ENCODE data around the gene CCDC159. TPM values are rescaled to one million over a fixed set of nuclear protein-coding genes. Genes with fewer than 3 reads are reported as not detected.

Gene CCDC159
- polyA plus RNA-seq, 4 donors = 24.1 to 70.4 (median 50.3) TPM

DNA sequence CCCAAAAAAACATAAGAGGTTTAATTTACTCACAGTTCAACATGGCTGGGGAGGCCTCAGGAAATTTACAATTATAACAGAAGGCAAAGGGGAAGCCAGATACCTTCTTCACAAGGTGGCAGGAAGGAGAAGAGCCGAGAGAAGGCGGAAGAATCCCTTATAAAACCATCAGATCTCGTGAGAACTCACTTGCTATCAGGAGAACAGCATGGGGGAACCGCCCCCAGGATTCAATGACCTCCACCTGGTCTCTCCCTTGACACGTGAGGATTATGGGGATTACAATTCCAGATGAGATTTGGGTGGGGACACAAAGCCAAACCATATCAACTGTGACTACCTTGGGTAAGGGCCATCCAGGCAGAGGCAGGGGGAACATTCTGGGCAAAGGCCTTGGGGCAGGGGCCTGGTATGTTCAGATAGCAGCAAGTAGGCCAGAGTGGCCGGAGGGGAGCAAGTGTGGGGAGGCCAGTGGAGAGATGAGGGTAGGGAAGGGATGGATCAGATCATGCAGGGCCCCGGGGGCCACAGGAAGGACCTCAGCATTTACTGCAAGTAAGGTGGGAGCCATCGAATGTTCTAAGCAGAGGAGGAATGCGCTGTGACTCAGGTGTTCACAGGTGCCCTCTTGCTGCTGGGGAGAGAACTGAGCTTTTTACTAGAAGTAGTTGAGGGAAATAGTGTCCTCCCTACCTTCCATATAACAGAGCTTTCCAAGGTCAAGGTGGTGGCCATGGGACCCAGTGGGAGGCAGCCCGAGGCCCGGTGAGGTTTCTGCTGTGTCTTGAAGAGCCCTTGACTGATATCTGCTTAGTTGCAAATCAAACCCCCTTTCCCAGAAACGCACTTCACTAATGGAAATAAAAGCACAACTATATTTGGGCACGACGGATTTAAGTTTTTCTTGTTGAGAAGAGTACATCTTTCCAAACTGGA, 24.9 kb upstream of the CCDC159 start:
- DNase-seq = peak in 1 of 2 donors; percentile 26
- no peak overlapping the region for H3K4me3 ChIP-seq (ENCODE audit: low read depth in 1 of 3, low read length in 3 of 3)

GRCh38 chr19:11322269-11323024, 23.9 kb upstream of the CCDC159 start:
- 45 to 52% (median 50%) methylated on average over 7 of the region's 7 CpGs for WGBS, 3 donors

More for the DNA sequence above, 24.9 kb upstream of the CCDC159 start:
- no peak for FAIRE-seq
- Histone ChIP-seq H3K27ac (ENCODE audit: low read depth in 1 of 3, low read length in 2 of 3) (peak overlapping the region in 1 of 3 donors; percentile 4), H3K27me3 (ENCODE audit: control insufficient read depth in 3 of 3, insufficient read depth in 3 of 3, low read length in 3 of 3) (no peaks in the 10 kb centered on the region), H3K9me3 (ENCODE audit: control insufficient read depth in 2 of 2, insufficient read depth in 1 of 2, low read depth in 1 of 2, low read length in 1 of 2) (no peaks in the 10 kb centered on the region), H3K4me1 (ENCODE audit: control insufficient read depth in 3 of 3, insufficient read depth in 2 of 3, low read depth in 1 of 3, low read length in 2 of 3) (peaks cover 0 to 31% (median 11%) of the 10 kb centered on the region in 3 donors), H3K36me3 (ENCODE audit: control insufficient read depth in 3 of 3, insufficient read depth in 2 of 3, low read depth in 1 of 3, low read length in 3 of 3) (peaks cover 0 to 39% (median 0%) of the 10 kb centered on the region in 3 donors)
- 71 to 78% (median 76%) methylated on average over 14 of the region's 14 CpGs for WGBS, 3 donors

GRCh38 chr19:11323601-11324078, 22.7 kb upstream of the CCDC159 start:
- H3K4me3 ChIP-seq (ENCODE audit: low read depth in 1 of 3, low read length in 3 of 3) = no peak overlapping the region
- no peaks in the 10 kb centered on the region for H3K27me3 ChIP-seq (ENCODE audit: control insufficient read depth in 3 of 3, insufficient read depth in 3 of 3, low read length in 3 of 3)
- H3K4me1 ChIP-seq (ENCODE audit: control insufficient read depth in 3 of 3, insufficient read depth in 2 of 3, low read depth in 1 of 3, low read length in 2 of 3) = peaks cover 0 to 31% (median 11%) of the 10 kb centered on the region in 3 donors
- peaks cover 0 to 61% (median 0%) of the 10 kb centered on the region in 3 donors for H3K36me3 ChIP-seq (ENCODE audit: control insufficient read depth in 3 of 3, insufficient read depth in 2 of 3, low read depth in 1 of 3, low read length in 3 of 3)
- DNase-seq (no peak), FAIRE-seq (no peak)
- H3K9me3 ChIP-seq (ENCODE audit: control insufficient read depth in 2 of 2, insufficient read depth in 1 of 2, low read depth in 1 of 2, low read length in 1 of 2) = no peaks in the 10 kb centered on the region
- H3K27ac ChIP-seq (ENCODE audit: low read depth in 1 of 3, low read length in 2 of 3) = peak overlapping the region in 2 of 3 donors; percentile 52 to 73
- 49 to 58% (median 50%) methylated on average over 5 of the region's 5 CpGs for whole genome bisulfite sequencing, 3 donors

More at GRCh38 chr19:11322269-11323024, 23.9 kb upstream of the CCDC159 start:
- Histone ChIP-seq H3K4me1 (ENCODE audit: control insufficient read depth in 3 of 3, insufficient read depth in 2 of 3, low read depth in 1 of 3, low read length in 2 of 3) (peaks cover 0 to 31% (median 11%) of the 10 kb centered on the region in 3 donors), H3K9me3 (ENCODE audit: control insufficient read depth in 2 of 2, insufficient read depth in 1 of 2, low read depth in 1 of 2, low read length in 1 of 2) (no peaks in the 10 kb centered on the region), H3K27me3 (ENCODE audit: control insufficient read depth in 3 of 3, insufficient read depth in 3 of 3, low read length in 3 of 3) (no peaks in the 10 kb centered on the region), H3K4me3 (ENCODE audit: low read depth in 1 of 3, low read length in 3 of 3) (no peak overlapping the region), H3K27ac (ENCODE audit: low read depth in 1 of 3, low read length in 2 of 3) (no peak overlapping the region), H3K36me3 (ENCODE audit: control insufficient read depth in 3 of 3, insufficient read depth in 2 of 3, low read depth in 1 of 3, low read length in 3 of 3) (peaks cover 0 to 49% (median 0%) of the 10 kb centered on the region in 3 donors)
- FAIRE-seq (no peak), DNase-seq (peak in 1 of 2 donors; percentile 19)

DNA sequence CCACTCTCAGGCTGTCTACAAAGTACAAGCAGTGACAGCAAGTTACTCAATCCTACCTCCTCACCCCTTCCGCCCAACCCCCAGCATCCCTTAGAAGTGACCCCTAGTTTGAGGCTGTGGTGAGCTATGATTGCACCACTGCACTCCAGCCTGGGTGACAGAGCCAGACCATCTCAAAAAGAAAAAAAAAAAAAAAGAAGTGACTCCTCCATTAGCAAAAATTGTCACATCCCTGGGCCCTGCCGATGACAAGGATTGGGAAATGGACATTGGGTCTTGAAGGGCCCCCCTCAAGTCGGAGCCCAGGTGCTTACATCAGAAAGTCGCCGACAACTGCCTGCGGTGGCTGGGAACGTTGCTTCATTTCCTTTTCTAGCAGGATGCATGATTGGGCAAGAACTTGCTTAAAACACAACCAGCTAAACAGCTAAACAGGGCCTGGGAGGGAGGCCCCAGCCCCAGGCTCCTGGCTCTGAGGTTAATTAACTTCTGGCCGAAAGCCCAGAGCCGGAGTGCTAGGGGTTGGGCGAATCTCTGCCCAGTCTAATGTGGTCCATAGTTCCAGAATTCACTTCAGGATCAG, 22.1 kb upstream of the CCDC159 start:
- Histone ChIP-seq H3K27ac (ENCODE audit: low read depth in 1 of 3, low read length in 2 of 3) (peak overlapping the region in 2 of 3 donors; percentile 52 to 73), H3K4me1 (ENCODE audit: control insufficient read depth in 3 of 3, insufficient read depth in 2 of 3, low read depth in 1 of 3, low read length in 2 of 3) (peaks cover 0 to 31% (median 11%) of the 10 kb centered on the region in 3 donors), H3K9me3 (ENCODE audit: control insufficient read depth in 2 of 2, insufficient read depth in 1 of 2, low read depth in 1 of 2, low read length in 1 of 2) (no peaks in the 10 kb centered on the region), H3K36me3 (ENCODE audit: control insufficient read depth in 3 of 3, insufficient read depth in 2 of 3, low read depth in 1 of 3, low read length in 3 of 3) (peaks cover 0 to 66% (median 0%) of the 10 kb centered on the region in 3 donors), H3K27me3 (ENCODE audit: control insufficient read depth in 3 of 3, insufficient read depth in 3 of 3, low read length in 3 of 3) (no peaks in the 10 kb centered on the region), H3K4me3 (ENCODE audit: low read depth in 1 of 3, low read length in 3 of 3) (no peak overlapping the region)
- DNase-seq (peak; percentile 65 to 71), FAIRE-seq (no peak)
- 5 to 9% (median 7%) methylated on average over 10 of the region's 10 CpGs for WGBS, 3 donors

GRCh38 chr19:11324748-11325389, 21.4 kb upstream of the CCDC159 start:
- Histone ChIP-seq H3K9me3 (ENCODE audit: control insufficient read depth in 2 of 2, insufficient read depth in 1 of 2, low read depth in 1 of 2, low read length in 1 of 2) (no peaks in the 10 kb centered on the region), H3K4me3 (ENCODE audit: low read depth in 1 of 3, low read length in 3 of 3) (no peak overlapping the region), H3K36me3 (ENCODE audit: control insufficient read depth in 3 of 3, insufficient read depth in 2 of 3, low read depth in 1 of 3, low read length in 3 of 3) (peaks cover 0 to 73% (median 0%) of the 10 kb centered on the region in 3 donors), H3K27ac (ENCODE audit: low read depth in 1 of 3, low read length in 2 of 3) (peak overlapping the region in 2 of 3 donors; percentile 52 to 73), H3K27me3 (ENCODE audit: control insufficient read depth in 3 of 3, insufficient read depth in 3 of 3, low read length in 3 of 3) (no peaks in the 10 kb centered on the region), H3K4me1 (ENCODE audit: control insufficient read depth in 3 of 3, insufficient read depth in 2 of 3, low read depth in 1 of 3, low read length in 2 of 3) (peaks cover 0 to 31% (median 11%) of the 10 kb centered on the region in 3 donors)
- DNase-seq (no peak), FAIRE-seq (no peak)
- 48 to 68% (median 60%) methylated on average over 17 of the region's 17 CpGs for WGBS, 3 donors

DNA sequence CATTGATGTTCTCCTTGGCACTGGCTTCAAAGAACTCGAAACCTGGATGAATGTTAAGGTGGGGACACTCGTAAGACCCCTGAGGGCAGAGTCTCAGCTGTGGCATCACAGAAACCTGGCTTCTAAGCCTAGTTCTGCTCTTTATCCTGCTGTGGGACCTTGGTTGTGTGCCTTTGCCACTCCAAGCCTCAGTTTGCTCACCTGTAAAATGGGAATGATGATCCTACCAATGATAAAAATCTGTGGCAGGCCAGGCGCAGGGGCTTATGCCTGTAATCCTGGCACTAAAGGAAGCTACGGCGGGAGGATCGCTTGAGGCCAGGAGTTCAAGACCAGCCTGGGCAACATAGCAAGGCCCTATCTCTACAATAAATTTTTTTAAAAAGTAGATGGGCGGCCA, 20.8 kb upstream of the CCDC159 start:
- H3K4me3 ChIP-seq (ENCODE audit: low read depth in 1 of 3, low read length in 3 of 3) = no peak overlapping the region
- WGBS, 3 donors = 91 to 95% (median 92%) methylated on average over 7 of the region's 7 CpGs
- peaks cover 0 to 79% (median 0%) of the 10 kb centered on the region in 3 donors for H3K36me3 ChIP-seq (ENCODE audit: control insufficient read depth in 3 of 3, insufficient read depth in 2 of 3, low read depth in 1 of 3, low read length in 3 of 3)
- H3K27ac ChIP-seq (ENCODE audit: low read depth in 1 of 3, low read length in 2 of 3) = no peak overlapping the region
- no peaks in the 10 kb centered on the region for H3K27me3 ChIP-seq (ENCODE audit: control insufficient read depth in 3 of 3, insufficient read depth in 3 of 3, low read length in 3 of 3)
- no peak for FAIRE-seq
- H3K4me1 ChIP-seq (ENCODE audit: control insufficient read depth in 3 of 3, insufficient read depth in 2 of 3, low read depth in 1 of 3, low read length in 2 of 3) = peaks cover 0 to 31% (median 11%) of the 10 kb centered on the region in 3 donors
- DNase-seq = no peak
- no peaks in the 10 kb centered on the region for H3K9me3 ChIP-seq (ENCODE audit: control insufficient read depth in 2 of 2, insufficient read depth in 1 of 2, low read depth in 1 of 2, low read length in 1 of 2)

- H3K4me1 ChIP-seq (ENCODE audit: control insufficient read depth in 3 of 3, insufficient read depth in 2 of 3, low read depth in 1 of 3, low read length in 2 of 3) = no peaks in the 10 kb centered on the region
- FAIRE-seq (no peak), DNase-seq (no peak)
- 71 to 88% (median 78%) methylated on average over 4 of the region's 4 CpGs for WGBS, 3 donors
- H3K27me3 ChIP-seq (ENCODE audit: control insufficient read depth in 3 of 3, insufficient read depth in 3 of 3, low read length in 3 of 3) = no peaks in the 10 kb centered on the region
- no peak overlapping the region for H3K4me3 ChIP-seq (ENCODE audit: low read depth in 1 of 3, low read length in 3 of 3)
- H3K9me3 ChIP-seq (ENCODE audit: control insufficient read depth in 2 of 2, insufficient read depth in 1 of 2, low read depth in 1 of 2, low read length in 1 of 2) = no peaks in the 10 kb centered on the region
- H3K36me3 ChIP-seq (ENCODE audit: control insufficient read depth in 3 of 3, insufficient read depth in 2 of 3, low read depth in 1 of 3, low read length in 3 of 3) = peaks cover 0 to 96% (median 0%) of the 10 kb centered on the region in 3 donors
- H3K27ac ChIP-seq (ENCODE audit: low read depth in 1 of 3, low read length in 2 of 3) = no peak overlapping the region
Observed at GRCh38 chr19:11330127-11330526, 16.2 kb upstream of the CCDC159 start.
